HL-60 (cell line): ENCODE measurements around the gene RINL.
A peak's percentile ranks its signal among the peaks of the same experiment; 100 is the strongest.

Source experiments
- DNase-seq, 2 experiments: peaks; one replicate each; pipeline ENCODE4 v3.0.0-alpha.2; 2010 to 2020; ENCODE audit warnings: low read depth in 1 of 2, low spot score in 1 of 2
- H3K27ac ChIP-seq: fragments of 250-450 bp; sonication (Bioruptor Pico); replicated peaks from 2 replicates; pipeline ENCODE4 v1.5.1; 2020; ENCODE audit warnings: mild to moderate bottlenecking, moderate library complexity
- H3K27me3 ChIP-seq: fragments of 250-450 bp; sonication (Bioruptor Pico); 2 replicates; pipeline ENCODE4 v1.5.1; 2021; ENCODE audit warnings: mild to moderate bottlenecking, moderate library complexity; ENCODE audit not compliant: insufficient read depth, poor library complexity, severe bottlenecking
- H3K4me3 ChIP-seq: replicated peaks from 2 replicates; pipeline ENCODE4 v1.5.1; 2011; ENCODE audit warnings: mild to moderate bottlenecking, control low read depth, low read length; ENCODE audit not compliant: insufficient read depth
- GABPA ChIP-seq: IDR thresholded peaks from 2 replicates; pipeline ENCODE4 v1.6.1; 2012; ENCODE audit warnings: low read depth
- POLR2AphosphoS5 ChIP-seq: IDR thresholded peaks from 2 replicates; pipeline ENCODE4 v1.6.1; 2012; ENCODE audit warnings: low read depth
- SPI1 ChIP-seq: IDR thresholded peaks from 2 replicates; pipeline ENCODE4 v1.6.1; 2012; ENCODE audit warnings: low read depth, mild to moderate bottlenecking, borderline replicate concordance
- TF ChIP-seq, protein P1 (sequence below): IDR thresholded peaks from 2 replicates; pipeline ENCODE4 v1.6.1; 2012; ENCODE audit warnings: low read depth; ENCODE audit not compliant: insufficient replicate concordance
- TF ChIP-seq, protein P2 (sequence below): IDR thresholded peaks from one replicate; pipeline ENCODE4 v1.5.1; 2011; ENCODE audit warnings: low read length, control low read depth, inconsistent platforms; ENCODE audit not compliant: insufficient read depth

RINL gene

DNA sequence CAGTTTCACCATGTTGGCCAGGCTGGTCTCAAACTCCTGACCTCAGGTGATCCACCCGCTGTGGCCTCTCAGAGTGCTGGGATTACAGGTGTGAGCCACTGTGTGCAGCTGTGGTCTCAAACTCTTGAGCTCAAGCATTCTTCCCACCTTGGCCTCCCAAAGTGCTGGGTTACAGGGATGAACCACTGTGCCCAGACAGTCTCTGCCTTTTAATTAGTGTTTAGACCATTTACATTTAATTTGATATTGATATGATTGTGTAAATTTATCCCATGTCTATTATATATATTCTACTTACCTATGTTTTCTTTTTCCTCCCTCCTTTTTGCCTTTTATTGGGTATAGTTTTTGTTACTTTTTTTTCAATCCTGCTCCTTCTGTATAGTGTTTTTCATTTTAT lies 23.6 kb upstream of the RINL start:
- DNase-seq = no peak
- Histone ChIP-seq H3K4me3 (no peak overlapping the region), H3K27ac (no peak overlapping the region), H3K27me3 (no peaks in the 10 kb centered on the region)
- TF ChIP-seq SPI1 (no peak), GABPA (no peak), POLR2AphosphoS5 (no peak)
- TF ChIP-seq, protein P1, sequence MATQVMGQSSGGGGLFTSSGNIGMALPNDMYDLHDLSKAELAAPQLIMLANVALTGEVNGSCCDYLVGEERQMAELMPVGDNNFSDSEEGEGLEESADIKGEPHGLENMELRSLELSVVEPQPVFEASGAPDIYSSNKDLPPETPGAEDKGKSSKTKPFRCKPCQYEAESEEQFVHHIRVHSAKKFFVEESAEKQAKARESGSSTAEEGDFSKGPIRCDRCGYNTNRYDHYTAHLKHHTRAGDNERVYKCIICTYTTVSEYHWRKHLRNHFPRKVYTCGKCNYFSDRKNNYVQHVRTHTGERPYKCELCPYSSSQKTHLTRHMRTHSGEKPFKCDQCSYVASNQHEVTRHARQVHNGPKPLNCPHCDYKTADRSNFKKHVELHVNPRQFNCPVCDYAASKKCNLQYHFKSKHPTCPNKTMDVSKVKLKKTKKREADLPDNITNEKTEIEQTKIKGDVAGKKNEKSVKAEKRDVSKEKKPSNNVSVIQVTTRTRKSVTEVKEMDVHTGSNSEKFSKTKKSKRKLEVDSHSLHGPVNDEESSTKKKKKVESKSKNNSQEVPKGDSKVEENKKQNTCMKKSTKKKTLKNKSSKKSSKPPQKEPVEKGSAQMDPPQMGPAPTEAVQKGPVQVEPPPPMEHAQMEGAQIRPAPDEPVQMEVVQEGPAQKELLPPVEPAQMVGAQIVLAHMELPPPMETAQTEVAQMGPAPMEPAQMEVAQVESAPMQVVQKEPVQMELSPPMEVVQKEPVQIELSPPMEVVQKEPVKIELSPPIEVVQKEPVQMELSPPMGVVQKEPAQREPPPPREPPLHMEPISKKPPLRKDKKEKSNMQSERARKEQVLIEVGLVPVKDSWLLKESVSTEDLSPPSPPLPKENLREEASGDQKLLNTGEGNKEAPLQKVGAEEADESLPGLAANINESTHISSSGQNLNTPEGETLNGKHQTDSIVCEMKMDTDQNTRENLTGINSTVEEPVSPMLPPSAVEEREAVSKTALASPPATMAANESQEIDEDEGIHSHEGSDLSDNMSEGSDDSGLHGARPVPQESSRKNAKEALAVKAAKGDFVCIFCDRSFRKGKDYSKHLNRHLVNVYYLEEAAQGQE = no peak
- TF ChIP-seq, protein P2, sequence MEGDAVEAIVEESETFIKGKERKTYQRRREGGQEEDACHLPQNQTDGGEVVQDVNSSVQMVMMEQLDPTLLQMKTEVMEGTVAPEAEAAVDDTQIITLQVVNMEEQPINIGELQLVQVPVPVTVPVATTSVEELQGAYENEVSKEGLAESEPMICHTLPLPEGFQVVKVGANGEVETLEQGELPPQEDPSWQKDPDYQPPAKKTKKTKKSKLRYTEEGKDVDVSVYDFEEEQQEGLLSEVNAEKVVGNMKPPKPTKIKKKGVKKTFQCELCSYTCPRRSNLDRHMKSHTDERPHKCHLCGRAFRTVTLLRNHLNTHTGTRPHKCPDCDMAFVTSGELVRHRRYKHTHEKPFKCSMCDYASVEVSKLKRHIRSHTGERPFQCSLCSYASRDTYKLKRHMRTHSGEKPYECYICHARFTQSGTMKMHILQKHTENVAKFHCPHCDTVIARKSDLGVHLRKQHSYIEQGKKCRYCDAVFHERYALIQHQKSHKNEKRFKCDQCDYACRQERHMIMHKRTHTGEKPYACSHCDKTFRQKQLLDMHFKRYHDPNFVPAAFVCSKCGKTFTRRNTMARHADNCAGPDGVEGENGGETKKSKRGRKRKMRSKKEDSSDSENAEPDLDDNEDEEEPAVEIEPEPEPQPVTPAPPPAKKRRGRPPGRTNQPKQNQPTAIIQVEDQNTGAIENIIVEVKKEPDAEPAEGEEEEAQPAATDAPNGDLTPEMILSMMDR = no peak

DNA sequence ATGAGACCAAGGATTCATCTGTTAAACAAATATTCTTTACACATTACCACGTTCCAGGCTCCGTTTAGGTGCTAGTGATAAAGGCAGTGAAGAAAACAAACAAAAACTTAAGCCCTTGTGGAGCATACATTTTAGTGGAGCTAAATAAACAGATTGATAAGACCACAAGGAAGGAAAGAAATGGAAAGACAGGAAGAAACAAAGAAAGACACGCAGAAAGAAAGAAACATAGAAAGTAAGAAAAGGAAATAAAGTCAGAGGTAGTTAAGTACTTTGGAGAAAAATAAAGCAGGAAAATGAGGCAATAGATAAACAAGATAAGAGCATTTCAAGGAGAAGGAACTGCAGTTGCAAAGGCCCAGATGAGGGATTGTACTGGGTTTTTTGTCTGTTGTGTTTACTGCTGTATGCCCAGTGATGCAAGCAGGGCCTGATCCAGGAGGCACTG lies 22.7 kb upstream of the RINL start:
- no peak for TF ChIP-seq SPI1
- TF ChIP-seq, protein P2 = no peak
- no peak for TF ChIP-seq GABPA
- TF ChIP-seq POLR2AphosphoS5 = no peak
- TF ChIP-seq, protein P1 = no peak

DNA sequence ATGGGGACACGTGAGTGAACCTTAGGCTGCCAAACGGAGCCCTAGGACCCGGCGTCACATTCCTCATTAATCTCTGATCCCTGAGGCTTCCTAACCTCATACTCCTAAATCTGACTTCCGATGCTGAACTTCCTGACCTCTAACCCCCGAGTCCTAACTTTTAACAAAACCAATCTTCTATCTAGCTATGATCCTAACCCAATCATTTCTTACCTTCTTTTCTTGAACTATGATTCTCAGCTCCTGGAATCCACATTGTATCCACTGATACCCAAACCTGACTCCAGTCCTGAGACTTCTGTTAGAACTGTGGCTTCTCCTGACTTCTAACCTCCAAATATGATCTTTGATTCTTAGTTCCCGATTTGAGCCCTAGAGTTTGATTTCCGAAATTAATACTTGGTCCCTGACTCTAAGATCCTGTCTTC lies 22.1 kb upstream of the RINL start:
- Histone ChIP-seq H3K4me3 (peak overlapping the region; percentile 98), H3K27ac (peak overlapping the region; percentile 84), H3K27me3 (no peaks in the 10 kb centered on the region)
- TF ChIP-seq SPI1 (no peak), GABPA (no peak), POLR2AphosphoS5 (no peak)
- TF ChIP-seq, protein P2 = no peak
- TF ChIP-seq, protein P1 = no peak
- DNase-seq = no peak

More for the DNA sequence above, 22.7 kb upstream of the RINL start:
- peak overlapping the region; percentile 98 for H3K4me3 ChIP-seq
- H3K27ac ChIP-seq = peak overlapping the region; percentile 84
- no peak for DNase-seq
- H3K27me3 ChIP-seq = no peaks in the 10 kb centered on the region
